Pancreas (tissue), 10 donors: ENCODE results near the gene PET100. TPM values are rescaled to one million over a fixed set of nuclear protein-coding genes. Genes with fewer than 3 reads are reported as not detected.

Experiments
- ATAC-seq, 4 donors: fragments of 200-7000 bp; cut with Tn5 transposase; one replicate each; pipeline versions ENCODE4 v1.8.0 to v1.9.1; 2020; ENCODE audit warnings: mild to moderate bottlenecking in 4 of 4, moderate library complexity in 4 of 4
- DNase-seq, 6 donors: peaks; one replicate each; pipeline ENCODE4 v3.0.0-alpha.2; 2020
- FAIRE-seq: peaks from 2 replicates; lab custom pipeline; 2012; peaks lifted over from hg19 to GRCh38; lab: Jason Lieb, UNC
- H3K27ac ChIP-seq, 4 donors: fragments of 200-600 bp; sonication (generic); 1 replicate in 3 of 4; 2 replicates in 1 of 4; pipeline versions ENCODE4 v1.5.0 to v1.8.0; 2020
- H3K27me3 ChIP-seq, 4 donors: fragments of 200-600 bp; one replicate each; pipeline ENCODE4 v1.8.0; 2021
- H3K36me3 ChIP-seq, 3 donors: fragments of 200-600 bp; sonication (generic) in 1 of 3; one replicate each; pipeline versions ENCODE4 v1.5.0 to v1.8.0; 2020 to 2021
- H3K4me1 ChIP-seq, 3 donors: fragments of 200-600 bp; one replicate each; pipeline ENCODE4 v1.8.0; 2021
- H3K4me3 ChIP-seq, 4 donors: fragments of 200-600 bp; sonication (generic) in 2 of 4; one replicate each; pipeline versions ENCODE4 v1.5.0 to v1.8.0; 2020 to 2021
- H3K9me3 ChIP-seq, 4 donors: fragments of 200-600 bp; one replicate each; pipeline ENCODE4 v1.8.0; 2021
- WGBS, 2 donors: extraction: QIAGEN DNeasy Blood & Tissue Kit; methylation state at CpG; one replicate each; pipeline ENCODE4 v1.1.7; 2013; 5-methylcytosine and 5-hydroxymethylcytosine counted together
- intact Hi-C, 3 donors: fragments of 100-400 bp; cut with DNase I; formaldehyde crosslinking; loops; one replicate each; pipeline versions ENCODE4 v1.11.1 to v1.14.2; 2022
- polyA plus RNA-seq, 2 donors: library from polyadenylated mRNA; stranded (reverse); fragments of 200-250 nt; gene quantifications; one replicate each; pipeline ENCODE4 v1.2.3, GENCODE V29; 2013
- total RNA-seq, 6 donors: library from RNA; stranded (reverse); fragmentation: NEBNext Ultra II Directional in 4 of 6; extraction: Animal tissue kit (Norgen Biotek cat#: 25700) in 4 of 6; gene quantifications; one replicate each; pipeline versions ENCODE4 v1.2.1 to v1.2.4, GENCODE V29; 2021 to 2023
- TF ChIP-seq, protein P1 (sequence below), 4 donors: fragments of 200-600 bp; sonication (generic) in 3 of 4; IDR thresholded peaks; one replicate each; pipeline versions ENCODE4 v1.5.0 to v1.8.0; 2021; ENCODE audit warnings: antibody characterized with exemption in 4 of 4
- donor health status: healthy with polysubstance abuse.
- donor health status: DM: no; HTN: no; CAD: no; lungs with moderate emphysema.
- donor health status: DM: no; HTN: no; CAD: no.
- donor health status: control.
- donor health status: control.
- donor health status: Bipolar disorder and iron deficiency.
- donor health status: DM: yes; HTN: yes; CAD: no.
- donor health status: DM: no; HTN: no; CAD: no.
- donor health status: DM: no; HTN: no; CAD: no.
- donor health status: DM: yes; HTN: yes; CAD: no.

Gene PET100
- total and polyA plus RNA-seq, 8 donors: 31.6 to 95.6 (median 50.8) TPM

GRCh38 chr19:7662657-7663056 lies 33.1 kb downstream of the PET100 start:
- TF ChIP-seq, protein P1, sequence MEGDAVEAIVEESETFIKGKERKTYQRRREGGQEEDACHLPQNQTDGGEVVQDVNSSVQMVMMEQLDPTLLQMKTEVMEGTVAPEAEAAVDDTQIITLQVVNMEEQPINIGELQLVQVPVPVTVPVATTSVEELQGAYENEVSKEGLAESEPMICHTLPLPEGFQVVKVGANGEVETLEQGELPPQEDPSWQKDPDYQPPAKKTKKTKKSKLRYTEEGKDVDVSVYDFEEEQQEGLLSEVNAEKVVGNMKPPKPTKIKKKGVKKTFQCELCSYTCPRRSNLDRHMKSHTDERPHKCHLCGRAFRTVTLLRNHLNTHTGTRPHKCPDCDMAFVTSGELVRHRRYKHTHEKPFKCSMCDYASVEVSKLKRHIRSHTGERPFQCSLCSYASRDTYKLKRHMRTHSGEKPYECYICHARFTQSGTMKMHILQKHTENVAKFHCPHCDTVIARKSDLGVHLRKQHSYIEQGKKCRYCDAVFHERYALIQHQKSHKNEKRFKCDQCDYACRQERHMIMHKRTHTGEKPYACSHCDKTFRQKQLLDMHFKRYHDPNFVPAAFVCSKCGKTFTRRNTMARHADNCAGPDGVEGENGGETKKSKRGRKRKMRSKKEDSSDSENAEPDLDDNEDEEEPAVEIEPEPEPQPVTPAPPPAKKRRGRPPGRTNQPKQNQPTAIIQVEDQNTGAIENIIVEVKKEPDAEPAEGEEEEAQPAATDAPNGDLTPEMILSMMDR (IDR thresholded peaks at IDR 0.05): no peak
- no peaks in the 10 kb centered on the region for H3K4me1 ChIP-seq
- no peak for DNase-seq
- no peaks in the 10 kb centered on the region for H3K36me3 ChIP-seq
- intact Hi-C loops: no loop called here
- WGBS, 2 donors: 69 to 73% methylated on average over 14 of the region's 14 CpGs
- no peak overlapping the region for H3K4me3 ChIP-seq
- no peaks in the 10 kb centered on the region for H3K27me3 ChIP-seq
- H3K27ac ChIP-seq: no peak overlapping the region
- H3K9me3 ChIP-seq: no peaks in the 10 kb centered on the region
- no peak for ATAC-seq
- FAIRE-seq: no peak

DNA sequence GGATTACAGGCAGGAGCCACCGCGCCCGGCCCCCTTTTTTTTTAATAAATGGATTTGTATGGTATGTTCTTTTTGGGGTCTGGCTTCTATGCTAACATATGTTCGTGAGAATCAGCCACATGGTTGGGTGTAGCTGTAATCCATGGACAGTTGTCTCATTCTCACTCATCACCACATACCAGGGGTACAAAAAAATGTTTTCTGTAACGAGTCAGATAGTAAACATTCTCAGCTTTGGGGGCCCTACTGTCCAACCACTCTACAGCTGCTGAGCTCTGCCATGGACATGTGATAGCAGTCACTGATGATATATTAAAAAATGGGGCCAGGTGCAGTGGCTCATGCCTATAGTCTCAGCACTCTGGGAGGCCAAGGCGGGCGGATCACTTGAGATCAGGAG lies 34.1 kb downstream of the PET100 start:
- Histone ChIP-seq H3K4me1 (no peaks in the 10 kb centered on the region), H3K36me3 (no peaks in the 10 kb centered on the region), H3K27me3 (no peaks in the 10 kb centered on the region), H3K9me3 (no peaks in the 10 kb centered on the region), H3K27ac (no peak overlapping the region), H3K4me3 (no peak overlapping the region)
- intact Hi-C loops: no loop called here
- FAIRE-seq (no peak), ATAC-seq (no peak), DNase-seq (no peak)
- TF ChIP-seq, protein P1 (IDR thresholded peaks at IDR 0.05): no peak
- WGBS, 2 donors: 58 to 72% methylated on average over 7 of the region's 7 CpGs

DNA sequence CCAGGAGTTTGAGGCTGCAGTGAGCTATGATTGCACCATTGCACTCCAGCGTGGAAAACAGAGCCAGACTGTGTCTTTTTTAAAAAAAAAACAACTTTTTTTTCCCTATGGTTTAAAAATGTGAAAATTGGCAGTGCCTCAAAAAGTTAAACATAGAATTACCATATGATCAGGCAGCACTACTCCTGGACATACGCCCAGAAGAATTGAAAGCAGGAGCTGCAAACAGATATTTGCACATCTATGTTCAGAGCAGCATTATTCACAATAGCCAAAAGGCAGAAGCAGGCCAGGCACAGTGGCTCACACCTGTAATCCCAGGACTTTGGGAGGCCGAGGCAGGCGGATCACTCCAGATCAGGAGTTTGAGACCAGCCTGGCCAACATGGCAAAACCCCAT lies 35.5 kb downstream of the PET100 start:
- no peaks in the 10 kb centered on the region for H3K36me3 ChIP-seq
- no peak for FAIRE-seq
- H3K27me3 ChIP-seq: no peaks in the 10 kb centered on the region
- DNase-seq: no peak
- ATAC-seq: no peak
- intact Hi-C loops: no loop called here
- TF ChIP-seq, protein P1 (IDR thresholded peaks at IDR 0.05): no peak
- H3K4me3 ChIP-seq: no peak overlapping the region
- 32 to 47% methylated on average over 4 of the region's 4 CpGs for WGBS, 2 donors
- H3K27ac ChIP-seq: no peak overlapping the region
- H3K9me3 ChIP-seq: no peaks in the 10 kb centered on the region
- H3K4me1 ChIP-seq: no peaks in the 10 kb centered on the region

GRCh38 chr19:7668842-7669241 lies 39.2 kb downstream of the PET100 start, which contains the start of gene RETN:
TSS of gene RETN (plus strand) at chr19:7669049. CDS start at chr19:7669327, 278 bp downstream.
- intact Hi-C loops: no loop called here
- TF ChIP-seq, protein P1 (IDR thresholded peaks at IDR 0.05): no peak
- no peaks in the 10 kb centered on the region for H3K4me1 ChIP-seq
- H3K9me3 ChIP-seq: no peaks in the 10 kb centered on the region
- DNase-seq: no peak
- FAIRE-seq: no peak
- no peaks in the 10 kb centered on the region for H3K36me3 ChIP-seq
- peaks cover 0 to 6% (median 0%) of the 10 kb centered on the region in 4 donors for H3K27me3 ChIP-seq
- no peak within 1 kb of the TSS for H3K27ac ChIP-seq
- WGBS, 2 donors: 52 to 77% methylated on average over 9 of the region's 9 CpGs
- ATAC-seq: no peak
- no peak within 1 kb of the TSS for H3K4me3 ChIP-seq

- intact Hi-C loops: loop anchor here in 1 of 3 donors (10.0 kb wide), 2 partner anchors 135 to 305 kb away; no protein-coding TSS in a partner anchor
- FAIRE-seq (no peak), ATAC-seq (no peak), DNase-seq (no peak)
- no peak overlapping the region for H3K4me3 ChIP-seq
- no peaks in the 10 kb centered on the region for H3K9me3 ChIP-seq
- H3K4me1 ChIP-seq: no peaks in the 10 kb centered on the region
- H3K27me3 ChIP-seq: peaks cover 0 to 6% (median 0%) of the 10 kb centered on the region in 4 donors
- TF ChIP-seq, protein P1 (IDR thresholded peaks at IDR 0.05): no peak
- H3K27ac ChIP-seq: no peak overlapping the region
- 18 to 22% methylated on average over 8 to 9 of the region's 9 CpGs for WGBS, 2 donors
- no peaks in the 10 kb centered on the region for H3K36me3 ChIP-seq
These were observed 40.0 kb downstream of the PET100 start for GRCh38 chr19:7669641-7670040.
